ENCODE results near the gene SLC12A8.
A peak's percentile ranks its signal among the peaks of the same experiment; 100 is the strongest.

Gene SLC12A8

GRCh38 chr3:125144653-125145314 lies 67.8 kb downstream of the SLC12A8 start:
- H3K4me3 ChIP-seq (ENCODE audit: low read depth, low read length): no peak overlapping the region
- no peaks in the 10 kb centered on the region for H3K27me3 ChIP-seq (ENCODE audit: control insufficient read depth, insufficient read depth, low read length)
- H3K4me1 ChIP-seq: peaks cover 38% of the 10 kb centered on the region
- no peaks in the 10 kb centered on the region for H3K36me3 ChIP-seq (ENCODE audit: control insufficient read depth, insufficient read depth, low read length)
- no peak overlapping the region for H3K27ac ChIP-seq
- no peaks in the 10 kb centered on the region for H3K9me3 ChIP-seq (ENCODE audit: control insufficient read depth, low read length)
- H2AFZ ChIP-seq: no peak overlapping the region
- no peak overlapping the region for H3K9ac ChIP-seq
- TF ChIP-seq CTCF (IDR thresholded peaks at IDR 0.05): no peak
- H3K4me2 ChIP-seq (ENCODE audit: low read length): no peak overlapping the region
- H3K79me2 ChIP-seq: no peaks in the 10 kb centered on the region

GRCh38 chr3:125143982-125144652 lies 68.4 kb downstream of the SLC12A8 start:
- H3K4me2 ChIP-seq (ENCODE audit: low read length): no peak overlapping the region
- H3K27ac ChIP-seq: peak overlapping the region; percentile 34
- H2AFZ ChIP-seq: no peak overlapping the region
- H3K9me3 ChIP-seq (ENCODE audit: control insufficient read depth, low read length): no peaks in the 10 kb centered on the region
- no peaks in the 10 kb centered on the region for H3K27me3 ChIP-seq (ENCODE audit: control insufficient read depth, insufficient read depth, low read length)
- H3K4me1 ChIP-seq: peaks cover 40% of the 10 kb centered on the region
- H3K4me3 ChIP-seq (ENCODE audit: low read depth, low read length): no peak overlapping the region
- no peak overlapping the region for H3K9ac ChIP-seq
- TF ChIP-seq CTCF (IDR thresholded peaks at IDR 0.05): no peak
- H3K79me2 ChIP-seq: no peaks in the 10 kb centered on the region
- H3K36me3 ChIP-seq (ENCODE audit: control insufficient read depth, insufficient read depth, low read length): no peaks in the 10 kb centered on the region

GRCh38 chr3:125143538-125143937 lies 69.0 kb downstream of the SLC12A8 start:
- Histone ChIP-seq H3K4me3 (ENCODE audit: low read depth, low read length) (no peak overlapping the region), H3K27ac (peak overlapping the region; percentile 34)

GRCh38 chr3:125142940-125143339 lies 69.6 kb downstream of the SLC12A8 start:
- no peaks in the 10 kb centered on the region for H3K9me3 ChIP-seq (ENCODE audit: control insufficient read depth, low read length)

More at GRCh38 chr3:125143538-125143937, 69.0 kb downstream of the SLC12A8 start:
- Histone ChIP-seq H3K79me2 (no peaks in the 10 kb centered on the region), H3K4me2 (ENCODE audit: low read length) (no peak overlapping the region), H3K9me3 (ENCODE audit: control insufficient read depth, low read length) (no peaks in the 10 kb centered on the region), H3K36me3 (ENCODE audit: control insufficient read depth, insufficient read depth, low read length) (no peaks in the 10 kb centered on the region), H3K4me1 (peaks cover 40% of the 10 kb centered on the region), H3K27me3 (ENCODE audit: control insufficient read depth, insufficient read depth, low read length) (no peaks in the 10 kb centered on the region), H2AFZ (no peak overlapping the region), H3K9ac (no peak overlapping the region)
- TF ChIP-seq CTCF (IDR thresholded peaks at IDR 0.05): no peak

More at GRCh38 chr3:125142940-125143339, 69.6 kb downstream of the SLC12A8 start:
- H3K9ac ChIP-seq: no peak overlapping the region
- no peaks in the 10 kb centered on the region for H3K36me3 ChIP-seq (ENCODE audit: control insufficient read depth, insufficient read depth, low read length)
- H3K79me2 ChIP-seq: no peaks in the 10 kb centered on the region
- H3K4me3 ChIP-seq (ENCODE audit: low read depth, low read length): no peak overlapping the region
- peak overlapping the region; percentile 72 for H3K27ac ChIP-seq
- H3K27me3 ChIP-seq (ENCODE audit: control insufficient read depth, insufficient read depth, low read length): no peaks in the 10 kb centered on the region
- TF ChIP-seq CTCF (IDR thresholded peaks at IDR 0.05): no peak
- H3K4me1 ChIP-seq: peaks cover 40% of the 10 kb centered on the region
- no peak overlapping the region for H2AFZ ChIP-seq
- no peak overlapping the region for H3K4me2 ChIP-seq (ENCODE audit: low read length)

All from parathyroid adenoma (tissue), 2 donors.